ENCODE measurements around the gene CTAGE6.
"Not testable (repeated sequence)": the region's sequence is repeated elsewhere in the genome, so short reads cannot be mapped to it uniquely, and the experiment has no call there.

Gene CTAGE6

DNA sequence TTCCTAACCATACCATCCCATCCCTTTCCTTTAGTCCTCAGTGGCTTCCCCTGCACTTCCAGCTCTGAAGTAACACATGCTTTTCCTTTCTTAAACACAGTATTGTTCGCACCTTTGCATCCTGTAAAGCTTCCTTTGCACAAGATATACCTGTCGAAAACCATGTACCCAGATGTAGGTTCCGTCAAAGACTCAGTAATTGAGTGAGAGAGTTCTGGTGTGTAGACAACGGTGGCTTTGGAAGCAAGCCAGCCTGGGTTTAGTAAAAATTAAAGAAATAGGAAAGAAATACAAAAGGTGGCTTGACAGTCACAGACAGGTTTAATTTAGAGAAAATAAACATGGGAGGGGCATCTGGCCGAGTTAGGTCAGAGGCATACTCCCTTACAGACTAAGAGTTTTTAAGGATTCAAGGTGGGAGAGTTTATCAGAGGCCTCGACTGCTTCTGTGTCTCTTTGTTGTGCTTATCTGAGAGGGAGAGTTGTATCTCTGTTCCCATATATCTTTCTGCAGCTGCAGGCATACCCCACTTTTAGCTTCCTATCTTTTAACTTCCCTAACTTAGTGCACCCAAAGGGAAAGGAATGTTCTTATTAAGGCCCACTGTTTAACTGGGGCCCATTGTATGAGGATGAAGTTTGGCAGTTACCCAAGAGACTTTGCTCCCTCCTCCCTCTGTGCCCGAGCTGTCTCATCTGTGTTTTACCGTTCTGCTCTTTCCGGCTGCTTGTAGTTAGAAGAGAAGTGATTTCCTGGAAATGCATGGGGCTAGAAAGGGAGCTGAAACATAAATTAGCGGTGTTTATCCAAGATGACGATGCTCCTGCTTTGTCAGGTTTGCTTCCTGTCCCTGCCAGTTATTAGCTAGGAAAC, 42.7 kb downstream of the CTAGE6 start:
- FAIRE-seq = not testable (repeated sequence)

GRCh38 chr7:143712381-143712780, 45.1 kb downstream of the CTAGE6 start:
- FAIRE-seq = not testable (repeated sequence)

DNA sequence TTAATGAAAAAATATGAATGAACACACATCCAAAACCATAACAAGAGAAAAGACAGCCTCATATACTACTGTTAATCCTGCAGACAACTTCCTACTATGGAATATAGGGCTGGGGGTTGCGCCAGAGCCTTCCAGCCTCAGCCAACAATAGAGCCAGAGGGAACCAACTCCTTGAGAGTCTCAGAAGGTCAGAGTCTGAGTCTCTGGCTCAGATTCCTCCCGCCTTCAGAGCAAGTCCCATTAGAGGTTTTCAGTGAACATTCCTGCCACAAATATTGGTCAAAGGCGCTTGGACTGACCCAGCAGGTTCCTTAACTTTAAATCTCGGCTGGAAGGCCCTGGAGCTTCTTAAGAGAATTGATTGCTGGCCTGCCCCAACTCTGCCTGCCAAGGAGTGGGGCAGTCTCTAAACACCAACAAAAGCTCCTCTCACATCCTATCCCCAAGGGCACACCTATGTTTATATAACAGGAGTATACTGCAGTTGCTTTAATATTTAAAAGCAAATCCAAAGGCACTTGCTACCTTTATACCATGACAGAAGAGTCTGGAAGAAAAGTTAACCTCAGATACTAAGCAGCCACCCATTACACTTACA, 45.7 kb downstream of the CTAGE6 start:
- not testable (repeated sequence) for FAIRE-seq

GRCh38 chr7:143709895-143710294, 47.6 kb downstream of the CTAGE6 start:
- FAIRE-seq = not testable (repeated sequence)

Measured in A204.1 (cell line).